ENCODE data around the gene COL6A3.

Gene COL6A3, protein sequence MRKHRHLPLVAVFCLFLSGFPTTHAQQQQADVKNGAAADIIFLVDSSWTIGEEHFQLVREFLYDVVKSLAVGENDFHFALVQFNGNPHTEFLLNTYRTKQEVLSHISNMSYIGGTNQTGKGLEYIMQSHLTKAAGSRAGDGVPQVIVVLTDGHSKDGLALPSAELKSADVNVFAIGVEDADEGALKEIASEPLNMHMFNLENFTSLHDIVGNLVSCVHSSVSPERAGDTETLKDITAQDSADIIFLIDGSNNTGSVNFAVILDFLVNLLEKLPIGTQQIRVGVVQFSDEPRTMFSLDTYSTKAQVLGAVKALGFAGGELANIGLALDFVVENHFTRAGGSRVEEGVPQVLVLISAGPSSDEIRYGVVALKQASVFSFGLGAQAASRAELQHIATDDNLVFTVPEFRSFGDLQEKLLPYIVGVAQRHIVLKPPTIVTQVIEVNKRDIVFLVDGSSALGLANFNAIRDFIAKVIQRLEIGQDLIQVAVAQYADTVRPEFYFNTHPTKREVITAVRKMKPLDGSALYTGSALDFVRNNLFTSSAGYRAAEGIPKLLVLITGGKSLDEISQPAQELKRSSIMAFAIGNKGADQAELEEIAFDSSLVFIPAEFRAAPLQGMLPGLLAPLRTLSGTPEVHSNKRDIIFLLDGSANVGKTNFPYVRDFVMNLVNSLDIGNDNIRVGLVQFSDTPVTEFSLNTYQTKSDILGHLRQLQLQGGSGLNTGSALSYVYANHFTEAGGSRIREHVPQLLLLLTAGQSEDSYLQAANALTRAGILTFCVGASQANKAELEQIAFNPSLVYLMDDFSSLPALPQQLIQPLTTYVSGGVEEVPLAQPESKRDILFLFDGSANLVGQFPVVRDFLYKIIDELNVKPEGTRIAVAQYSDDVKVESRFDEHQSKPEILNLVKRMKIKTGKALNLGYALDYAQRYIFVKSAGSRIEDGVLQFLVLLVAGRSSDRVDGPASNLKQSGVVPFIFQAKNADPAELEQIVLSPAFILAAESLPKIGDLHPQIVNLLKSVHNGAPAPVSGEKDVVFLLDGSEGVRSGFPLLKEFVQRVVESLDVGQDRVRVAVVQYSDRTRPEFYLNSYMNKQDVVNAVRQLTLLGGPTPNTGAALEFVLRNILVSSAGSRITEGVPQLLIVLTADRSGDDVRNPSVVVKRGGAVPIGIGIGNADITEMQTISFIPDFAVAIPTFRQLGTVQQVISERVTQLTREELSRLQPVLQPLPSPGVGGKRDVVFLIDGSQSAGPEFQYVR (N-terminal part only)

DNA sequence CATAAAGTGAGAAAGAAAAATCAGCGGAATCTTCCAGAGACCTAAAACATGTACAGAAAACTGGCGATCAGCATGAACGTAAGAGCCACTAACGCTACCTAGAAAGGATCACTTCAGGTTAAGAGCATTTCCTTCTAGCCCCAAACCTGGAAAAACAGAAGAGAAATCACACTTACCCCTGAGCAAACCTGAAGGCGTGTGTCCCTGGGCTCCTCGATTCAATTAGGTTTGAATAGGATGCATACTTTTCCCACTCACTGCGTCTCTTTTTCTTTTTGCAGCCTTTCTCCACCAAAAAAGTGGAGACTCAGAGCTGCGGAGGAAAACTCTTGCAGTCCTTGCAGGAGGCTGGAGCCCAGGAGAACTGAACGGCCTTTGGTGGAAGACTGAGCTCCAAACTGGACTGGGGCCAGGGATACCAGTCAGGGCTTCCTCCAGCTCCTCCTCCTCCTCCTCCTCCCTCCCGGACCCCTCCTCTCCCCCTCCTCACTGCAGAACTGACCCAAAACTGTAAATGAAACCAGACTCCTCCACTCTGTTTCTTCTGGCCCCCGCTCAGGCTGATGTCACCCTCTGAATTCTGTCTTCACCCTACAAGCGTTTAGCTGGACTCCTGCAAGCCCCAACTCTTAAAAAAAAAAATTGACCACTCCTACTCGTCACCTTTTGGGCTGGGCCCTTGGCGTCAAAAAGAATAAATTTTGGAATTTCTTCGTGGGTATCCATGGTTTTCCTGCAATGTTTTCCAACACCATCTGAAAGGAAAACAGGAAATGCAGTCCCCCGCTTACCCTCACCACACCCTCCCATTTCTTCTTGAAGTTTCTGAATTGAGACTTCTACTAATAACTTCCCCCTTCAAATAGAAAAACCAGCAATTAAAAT, at the start of gene COL6A3:
Gene COL6A3 (minus strand): TSS at position 388 of the 885 bp plus-strand sequence. CDS start 17,347 bp downstream, outside the sequence.
- DNase-seq: no peak

DNA sequence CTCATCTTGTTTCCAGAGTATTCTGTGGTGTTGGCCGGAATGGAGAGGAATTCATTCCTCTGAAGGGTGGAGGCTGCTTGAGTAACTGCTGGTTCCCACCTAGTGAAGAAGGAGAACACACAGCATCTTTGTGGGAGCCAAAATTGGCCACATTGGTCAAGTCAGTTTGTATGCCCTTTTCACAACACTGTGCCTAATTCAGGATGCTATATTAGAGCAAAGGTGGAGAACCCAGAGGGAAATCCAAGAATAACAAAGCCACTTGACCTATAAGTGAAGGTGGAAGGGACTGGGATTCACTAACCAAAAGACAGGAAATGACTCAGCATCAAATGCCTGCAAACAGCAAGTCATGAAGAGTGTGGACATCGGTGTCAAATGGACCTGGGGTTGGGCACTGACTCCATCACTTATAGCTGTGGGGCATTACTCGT, 45.8 kb upstream of the COL6A3 start:
- no peak for DNase-seq

DNA sequence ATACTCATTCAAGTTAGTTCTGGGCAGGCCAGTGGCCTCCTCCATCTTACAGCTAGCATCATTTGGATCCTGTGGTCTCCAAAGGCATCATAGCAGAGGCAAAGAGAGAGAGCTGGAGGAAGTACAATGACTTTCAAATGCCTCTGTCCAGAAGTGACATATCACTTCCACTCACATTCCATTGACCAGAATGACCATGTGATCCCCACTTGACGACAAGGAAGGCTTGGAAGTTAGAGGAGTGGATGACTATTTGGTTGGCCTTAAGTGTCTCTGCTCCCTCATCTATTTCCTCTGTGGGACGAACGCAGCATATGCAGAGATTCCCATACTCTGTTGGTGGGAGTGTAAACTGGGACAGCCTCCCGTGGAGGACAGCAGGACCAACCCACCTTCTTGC, 45.3 kb upstream of the COL6A3 start:
- DNase-seq: no peak

DNA sequence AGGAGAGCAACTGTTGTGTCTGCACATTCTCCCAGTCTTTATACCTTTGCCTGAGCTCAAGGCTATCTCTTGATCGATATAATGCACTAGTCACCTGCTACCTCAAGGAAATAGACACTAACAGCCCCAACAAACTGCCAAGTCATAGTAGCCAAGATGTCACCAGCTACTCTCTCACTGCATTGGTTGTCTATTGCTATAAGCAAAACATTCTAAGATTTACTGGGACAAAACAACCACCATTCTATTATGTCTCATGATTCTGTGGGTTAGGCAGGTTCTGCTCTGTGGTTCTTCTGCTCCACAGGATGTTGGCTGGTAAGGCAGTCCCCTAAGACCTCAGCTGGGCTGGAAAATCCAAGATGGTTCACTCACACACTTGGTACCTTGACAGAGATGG, 44.6 kb upstream of the COL6A3 start:
- no peak for DNase-seq

DNA sequence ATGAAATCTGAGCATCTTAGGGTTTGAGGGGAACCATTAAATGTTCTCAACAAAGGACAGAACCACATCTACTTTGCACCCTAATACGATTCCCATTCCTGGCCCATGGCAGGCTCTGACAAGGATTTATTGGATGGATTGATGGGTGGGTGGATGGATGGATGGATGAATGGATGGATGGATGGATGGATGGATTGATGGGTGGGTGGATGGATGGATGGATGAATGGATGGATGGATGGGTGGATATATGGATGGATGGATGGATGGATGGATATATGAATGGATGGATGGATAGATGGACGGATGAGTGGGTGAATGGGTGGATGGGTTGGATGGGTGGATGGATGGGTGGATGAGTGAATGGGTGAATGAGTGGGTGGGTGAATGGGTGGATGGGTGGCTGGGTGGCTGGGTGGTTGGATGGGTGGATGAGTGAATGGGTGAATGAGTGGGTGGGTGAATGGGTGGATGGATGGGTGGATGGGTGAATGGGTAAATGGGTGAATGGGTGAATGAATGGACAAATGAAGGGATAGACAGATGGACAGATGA, 43.5 kb upstream of the COL6A3 start:
- no peak for DNase-seq

DNA sequence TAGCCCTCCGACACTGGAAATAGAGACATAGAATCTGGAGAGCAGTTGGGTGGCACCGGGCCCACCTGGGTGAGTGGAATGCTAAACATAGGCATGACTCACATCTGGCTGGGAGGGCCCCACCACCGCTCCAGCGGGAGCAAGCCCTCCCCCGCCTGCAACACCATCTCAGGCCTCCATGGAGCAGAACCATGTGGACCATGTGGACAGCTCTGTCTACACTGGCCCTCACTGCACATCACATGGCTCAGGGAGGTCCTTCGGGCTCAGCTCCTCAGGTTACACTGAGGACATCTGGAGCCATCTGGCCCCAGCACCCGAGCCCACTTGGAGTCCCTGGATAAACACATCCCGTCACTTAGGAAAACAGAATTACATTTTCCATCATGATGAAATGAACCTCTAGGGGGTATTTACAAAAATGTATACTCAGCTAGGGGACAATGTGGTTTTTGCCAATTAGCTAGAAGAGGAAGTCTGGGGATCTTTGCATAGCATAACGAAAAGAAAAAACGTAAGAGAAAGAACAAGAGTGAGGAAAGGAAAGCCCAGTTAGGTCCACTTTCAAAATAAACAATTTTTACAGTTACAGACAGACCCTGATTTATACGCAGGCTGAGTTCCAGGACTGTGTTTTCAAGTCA, 42.4 kb upstream of the COL6A3 start:
- DNase-seq: no peak

DNA sequence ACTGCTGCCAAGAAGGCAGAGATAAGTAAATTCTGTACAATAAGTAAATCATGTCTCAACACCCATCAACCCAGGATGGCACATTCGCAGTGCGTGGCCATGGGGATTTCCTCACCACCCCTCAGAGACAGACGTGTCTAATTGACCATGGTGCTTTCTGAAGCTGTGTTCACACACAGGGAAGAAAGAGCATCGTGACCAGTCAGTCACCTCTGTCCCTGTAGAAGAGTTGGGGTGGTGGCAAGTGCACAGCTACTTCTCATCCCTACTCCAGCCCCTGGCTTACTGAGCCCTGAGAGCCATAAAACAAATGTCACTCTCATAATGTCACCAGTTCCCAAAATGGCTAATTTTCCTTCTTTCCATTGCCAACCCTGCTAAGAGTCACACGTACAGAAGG, 41.8 kb upstream of the COL6A3 start:
- DNase-seq: no peak

DNA sequence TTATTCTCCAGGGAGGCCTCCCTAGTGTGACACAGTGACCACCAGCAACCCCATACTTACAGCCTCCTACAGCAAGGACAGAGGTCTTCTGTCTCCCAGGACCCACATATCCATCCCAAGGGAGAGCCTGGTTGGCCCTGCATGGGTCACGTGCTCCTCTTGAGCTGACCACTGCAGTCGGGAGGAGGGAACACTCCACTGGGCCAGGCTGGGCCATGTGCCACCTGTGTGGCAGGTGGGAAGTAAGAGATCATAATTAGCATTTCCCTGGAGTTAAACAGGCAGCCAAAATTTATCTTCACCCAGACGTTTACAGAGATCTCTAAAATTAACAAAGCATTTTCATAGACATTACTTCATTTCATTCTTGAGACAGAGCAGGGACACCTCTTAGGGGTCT, 39.7 kb upstream of the COL6A3 start:
- DNase-seq: no peak

DNA sequence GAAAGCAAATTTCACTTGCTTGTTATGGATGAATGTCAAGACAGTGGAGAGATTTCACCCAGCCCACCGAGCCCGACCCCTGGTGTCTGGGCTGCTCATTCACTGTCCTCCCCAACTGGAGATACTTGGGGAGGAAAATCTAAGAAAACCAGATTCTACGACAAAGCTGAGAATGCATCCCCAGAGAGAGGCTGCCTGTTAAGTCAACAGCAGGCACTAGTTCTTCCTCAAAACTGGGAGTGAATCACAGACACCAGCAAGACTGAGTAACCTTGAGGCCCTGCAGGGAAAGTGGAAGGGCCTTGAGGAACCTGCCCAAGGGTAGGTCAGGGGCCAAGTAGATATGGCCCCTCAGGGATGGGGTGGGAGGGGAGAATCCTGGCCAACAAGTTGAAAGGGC, 38.9 kb upstream of the COL6A3 start:
- no peak for DNase-seq

DNA sequence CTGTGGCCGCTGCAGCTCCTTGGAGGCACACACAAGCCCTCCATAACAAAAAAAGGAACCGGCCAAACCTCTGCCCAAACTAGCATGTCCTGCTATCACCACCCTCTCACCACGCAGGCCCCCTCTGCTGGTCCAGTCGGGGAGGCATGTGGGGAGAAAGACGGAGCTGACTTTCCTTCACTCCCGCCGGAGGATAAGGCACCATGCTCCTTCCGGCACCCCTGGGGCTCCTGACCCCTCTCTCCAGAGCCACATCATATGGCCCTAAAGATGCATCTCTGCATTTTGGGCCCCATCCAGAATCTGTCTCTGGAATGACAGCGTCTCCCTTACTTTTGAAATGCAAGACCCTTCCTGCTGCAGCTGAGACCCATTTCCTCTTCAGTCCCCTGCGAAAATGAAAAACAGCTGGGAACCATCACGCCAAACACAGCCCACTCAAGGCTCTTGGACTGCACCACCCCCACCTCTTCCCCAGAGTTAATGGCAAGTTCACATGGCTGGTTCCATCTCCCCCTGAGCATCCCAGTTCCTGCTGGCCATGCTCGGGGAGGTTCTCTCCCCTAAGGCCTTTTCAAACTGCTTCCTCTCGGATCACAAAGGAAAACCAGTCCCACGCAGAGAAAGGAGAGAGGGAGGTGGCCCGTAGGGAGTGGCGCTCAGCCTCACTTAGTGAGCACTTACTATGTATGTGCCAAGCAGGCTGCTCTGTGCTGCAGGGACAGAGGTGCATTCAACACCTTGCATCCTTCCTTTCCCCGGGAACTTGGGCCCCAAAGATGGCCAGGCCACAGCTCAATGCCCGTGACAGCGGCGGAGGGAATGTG, 37.9 kb upstream of the COL6A3 start:
- no peak for DNase-seq

DNA sequence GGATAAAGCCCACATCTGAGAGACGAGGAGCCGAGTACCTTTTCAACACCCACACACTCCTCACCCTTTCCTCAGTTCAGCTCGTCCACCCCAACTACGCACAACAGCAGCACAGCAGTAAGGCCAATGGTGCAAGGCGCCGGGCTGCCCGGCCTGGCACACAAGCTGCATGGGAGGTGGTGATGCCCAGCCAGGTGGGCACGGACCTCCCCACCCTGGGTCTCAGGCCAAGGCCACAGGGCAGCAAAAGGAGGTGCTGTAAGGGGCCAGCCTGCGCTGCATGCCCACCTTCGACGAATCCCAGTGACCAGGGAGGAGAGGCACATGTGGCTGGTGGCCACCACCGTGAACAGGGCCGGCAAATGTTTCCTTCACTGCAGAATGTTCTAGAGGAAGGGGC, 36.6 kb upstream of the COL6A3 start:
- no peak for DNase-seq

DNA sequence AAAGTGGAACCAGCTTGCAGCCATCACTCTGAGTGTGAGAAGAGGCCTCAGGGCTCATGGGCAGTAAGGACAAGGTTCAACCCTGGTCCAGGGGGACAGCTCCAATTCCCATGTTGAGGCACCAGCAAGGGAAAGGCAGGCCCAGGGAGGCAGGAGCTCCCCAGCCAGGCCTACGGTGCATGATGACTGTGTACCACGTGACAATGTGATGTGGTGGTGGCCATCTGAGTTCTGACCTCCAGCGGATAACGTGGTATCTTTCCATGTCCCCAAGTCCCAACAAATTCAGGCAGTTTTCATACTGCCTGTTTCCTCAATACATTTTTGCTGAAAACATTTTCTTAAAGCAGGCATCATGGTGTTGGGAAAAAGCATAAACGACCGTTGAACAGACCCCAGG, 36.1 kb upstream of the COL6A3 start:
- no peak for DNase-seq

DNA sequence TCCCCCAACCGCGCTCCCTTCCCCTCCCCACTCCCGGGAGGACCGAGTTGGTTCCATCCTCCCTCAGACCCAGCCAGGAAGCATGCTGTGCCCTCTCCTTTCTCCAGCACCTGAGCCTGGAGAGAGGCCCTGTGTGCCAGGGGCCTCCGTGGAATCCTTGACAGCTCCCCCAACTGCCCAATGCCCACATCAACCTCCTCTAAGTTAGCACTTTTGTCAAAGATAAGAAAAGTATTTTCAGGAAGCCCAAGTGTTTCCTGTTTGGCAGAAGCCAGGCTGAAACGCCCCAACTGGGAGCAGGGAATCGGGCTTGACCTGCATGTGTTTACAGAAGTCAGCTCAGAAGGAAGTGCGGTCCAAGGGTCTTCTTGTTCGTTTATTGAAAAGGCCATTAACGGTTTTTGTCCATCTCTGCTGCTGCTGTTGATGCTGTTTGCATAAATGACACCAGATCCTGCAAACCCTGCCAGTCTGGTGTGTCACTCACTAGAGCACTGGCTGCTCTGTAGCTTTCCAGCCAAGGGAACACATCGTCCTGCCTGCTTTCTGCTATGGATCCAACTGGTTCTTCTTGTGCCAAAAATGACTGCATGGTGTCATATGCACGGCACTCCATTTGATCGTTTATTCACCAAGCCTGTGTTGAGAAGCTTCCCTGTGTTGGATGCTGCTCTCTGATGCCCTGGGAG, 35.4 kb upstream of the COL6A3 start:
- no peak for DNase-seq

DNA sequence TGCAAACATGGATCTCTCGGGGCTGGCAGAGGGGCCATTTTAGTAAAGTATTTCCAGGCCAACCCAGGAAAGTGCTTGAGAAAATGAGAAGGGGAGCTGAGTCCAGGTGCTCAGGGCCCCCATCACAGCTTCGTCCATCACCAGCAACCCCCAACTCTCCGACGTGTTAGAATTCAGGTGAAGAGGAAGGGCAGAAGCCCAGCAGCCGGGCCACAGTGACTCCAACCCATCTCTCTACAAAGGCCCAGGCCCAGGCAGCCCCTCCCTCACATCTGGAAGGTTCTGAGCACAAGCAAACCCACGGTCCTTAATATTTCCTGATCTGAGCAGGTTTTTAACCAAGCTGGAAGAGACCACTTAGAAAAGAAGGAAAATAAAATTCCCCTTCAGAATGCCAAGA, 34.7 kb upstream of the COL6A3 start:
- DNase-seq: no peak

DNA sequence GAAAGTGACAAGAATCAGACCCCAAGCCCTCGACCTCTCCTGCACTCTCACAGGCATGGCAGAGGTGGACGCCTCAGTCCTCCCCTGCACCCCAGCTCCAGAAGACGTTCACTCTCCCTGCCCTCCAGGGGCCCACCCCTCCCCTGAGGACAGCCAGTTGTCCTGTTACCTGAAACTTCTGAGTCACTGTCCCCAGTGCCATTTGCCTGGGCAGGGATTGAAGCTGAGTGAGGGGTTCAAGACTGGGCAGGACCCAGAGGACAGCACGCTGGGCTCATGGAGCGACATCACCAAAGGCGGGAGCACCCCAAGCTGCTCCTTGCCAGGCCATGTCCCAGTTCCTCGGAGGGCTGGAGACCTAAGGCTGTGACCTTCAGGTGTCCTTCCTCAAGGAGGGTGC, 34.2 kb upstream of the COL6A3 start:
- DNase-seq: no peak

DNA sequence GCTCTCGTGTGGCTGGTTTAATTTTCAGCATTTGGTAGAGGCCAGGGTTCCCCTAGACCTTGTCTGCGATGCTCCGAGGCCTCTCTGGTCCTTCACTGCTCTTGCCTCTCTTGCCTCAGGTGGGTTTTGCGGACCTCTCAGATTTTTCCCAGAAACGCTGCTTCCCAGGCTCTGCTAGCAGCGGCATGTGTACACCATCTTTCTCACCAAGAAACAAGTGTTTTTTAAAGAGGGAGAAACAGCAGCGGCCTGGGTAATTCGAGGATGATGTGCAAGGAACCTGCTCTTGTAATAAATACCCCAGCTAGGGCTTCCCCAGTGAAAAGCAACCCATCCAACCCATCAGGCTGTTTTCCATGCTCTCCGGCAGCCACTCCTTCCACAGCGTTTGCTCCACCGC, 33.5 kb upstream of the COL6A3 start:
- no peak for DNase-seq

DNA sequence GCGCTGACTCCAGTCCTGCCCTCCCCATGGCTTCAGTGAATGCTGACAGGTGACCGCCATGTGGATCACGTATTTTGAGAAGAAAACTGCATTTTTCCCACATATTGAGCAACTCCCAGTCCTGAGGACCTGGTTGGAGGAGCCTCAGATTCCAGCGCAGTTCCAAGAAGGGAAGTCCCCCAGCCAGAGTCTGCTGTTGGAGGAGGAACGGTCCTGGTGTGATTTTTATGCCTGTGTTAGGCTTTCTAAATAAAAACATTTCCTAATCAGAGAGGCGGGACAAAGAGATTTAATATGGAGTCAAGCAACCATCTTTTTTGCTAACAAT, 32.3 kb upstream of the COL6A3 start:
- DNase-seq: no peak

DNA sequence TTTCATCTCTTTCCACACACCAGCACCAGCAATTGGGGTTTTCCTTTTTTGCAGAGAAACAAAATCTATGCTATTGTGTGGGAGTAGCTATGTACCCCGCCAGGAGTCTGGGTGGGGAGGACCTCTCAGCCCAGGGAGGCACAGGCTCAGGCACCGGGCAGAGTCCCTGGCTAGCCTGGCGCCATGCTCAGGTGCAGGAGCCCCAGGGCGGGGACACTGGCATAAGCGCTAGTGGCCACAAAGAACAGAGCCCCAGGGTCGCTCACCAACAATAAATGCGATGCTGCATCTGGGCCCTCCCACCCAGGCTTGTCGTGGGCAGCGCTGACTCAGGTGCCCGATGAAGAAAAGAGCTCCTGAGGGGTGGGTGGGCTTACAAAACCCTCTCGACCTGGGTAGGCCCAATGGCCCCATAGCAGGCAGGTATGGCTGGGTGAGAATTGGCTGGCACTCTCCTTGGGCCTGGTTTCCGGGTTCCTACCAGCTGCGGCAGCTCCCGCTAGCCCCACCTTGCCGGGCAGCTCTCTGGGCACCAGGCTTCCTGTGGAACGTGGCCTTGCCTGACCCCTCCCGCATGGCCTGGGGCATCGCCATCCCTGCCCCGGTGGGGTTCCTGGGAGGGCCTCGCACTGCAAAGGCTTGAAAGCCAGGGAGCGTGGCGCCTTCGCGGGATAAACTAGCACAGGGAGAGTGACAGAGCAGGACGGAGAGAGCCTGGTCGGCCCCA, 31.8 kb upstream of the COL6A3 start:
- no peak for DNase-seq

DNA sequence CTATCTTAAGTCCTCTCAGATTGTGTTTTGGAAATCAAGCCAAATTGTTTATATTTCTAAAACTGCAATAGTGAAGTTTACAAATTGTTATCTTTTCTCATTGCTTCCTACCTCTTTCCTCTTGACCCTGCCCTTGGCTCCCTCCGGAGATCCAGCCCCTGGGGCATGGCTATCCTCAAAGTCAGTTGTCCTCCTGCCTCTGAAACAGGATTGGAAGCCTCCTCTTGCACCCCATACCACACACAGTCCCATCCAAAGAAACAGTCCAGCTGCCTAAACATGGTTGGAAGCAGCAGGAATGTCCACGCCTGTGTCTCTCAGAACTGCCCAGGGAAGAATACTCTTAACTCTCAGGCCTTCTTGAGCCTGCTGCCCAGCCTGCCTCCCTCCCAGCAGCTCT, 30.1 kb upstream of the COL6A3 start:
- no peak for DNase-seq
